H1 (cell line): ENCODE measurements around the gene MAPK4. TPM values are rescaled to one million over a fixed set of nuclear protein-coding genes. Genes with fewer than 3 reads are reported as not detected.

Experiments used
- CTCF ChIA-PET: fragments of 300-600 bp; sonication (Branson Sonifier 250); formaldehyde crosslinking; loops from one replicate; lab custom pipeline; 2021; ENCODE audit not compliant: partially characterized antibody; lab: Charles Lee
- POLR2A ChIA-PET: fragments of 300-600 bp; sonication (Branson Sonifier 250); formaldehyde crosslinking; loops from one replicate; lab custom pipeline; 2021; ENCODE audit warnings: inconsistent platforms; ENCODE audit not compliant: partially characterized antibody; lab: Charles Lee
- DNase-seq, 2 experiments: peaks; one replicate each; pipeline versions ENCODE4 v3.0.0 to v3.0.0-alpha.2; 2010 to 2022; ENCODE audit warnings: low spot score in 2 of 2, low read depth in 1 of 2, mixed read lengths in 1 of 2
- FAIRE-seq: peaks from 2 replicates; lab custom pipeline; 2011; peaks lifted over from hg19 to GRCh38; lab: Jason Lieb, UNC
- H2AFZ ChIP-seq: 2 replicates; pipeline ENCODE4 v1.8.1; 2012; ENCODE audit warnings: low read length, inconsistent platforms
- H2AK5ac ChIP-seq: 2 replicates; pipeline ENCODE4 v1.6.1; 2013; ENCODE audit warnings: low read depth, low read length
- H2BK120ac ChIP-seq: replicated peaks from 2 replicates; pipeline ENCODE3; 2013; ENCODE audit warnings: low read depth, low read length, inconsistent platforms
- H2BK12ac ChIP-seq: 2 replicates; pipeline ENCODE4 v1.6.1; 2013; ENCODE audit warnings: low read depth, low read length
- H2BK15ac ChIP-seq: 2 replicates; pipeline ENCODE4 v1.6.1; 2013; ENCODE audit warnings: low read length
- H2BK20ac ChIP-seq: 2 replicates; pipeline ENCODE4 v1.6.1; 2013; ENCODE audit warnings: low read length
- H2BK5ac ChIP-seq: 2 replicates; pipeline ENCODE4 v1.6.1; 2013; ENCODE audit warnings: low read depth, low read length
- H3K14ac ChIP-seq: 2 replicates; pipeline ENCODE4 v1.6.1; 2013; ENCODE audit warnings: inconsistent platforms; ENCODE audit not compliant: insufficient read length
- H3K18ac ChIP-seq: 2 replicates; pipeline ENCODE4 v1.6.1; 2013; ENCODE audit warnings: low read length; ENCODE audit errors: extremely low read depth
- H3K23ac ChIP-seq: 2 replicates; pipeline ENCODE4 v1.6.1; 2013; ENCODE audit warnings: inconsistent platforms; ENCODE audit not compliant: insufficient read length
- H3K23me2 ChIP-seq: 2 replicates; pipeline ENCODE4 v1.6.1; 2013; ENCODE audit warnings: low read depth, low read length
- H3K27ac ChIP-seq: 2 replicates; pipeline ENCODE4 v1.6.1; 2011; ENCODE audit warnings: low read depth, low read length, inconsistent platforms
- H3K27me3 ChIP-seq, 4 experiments: replicated peaks in 1 of 4; 1 replicate in 1 of 4; 2 replicates in 3 of 4; pipeline versions ENCODE4 v1.6.1 to v1.8.1; 2011 to 2013; ENCODE audit warnings: low read length in 3 of 4, mild to moderate bottlenecking in 3 of 4, inconsistent platforms in 2 of 4, mixed read lengths in 2 of 4, moderate library complexity in 1 of 4; ENCODE audit not compliant: control insufficient read depth in 3 of 4, insufficient read depth in 3 of 4; ENCODE audit errors: extremely low read depth in 1 of 4
- H3K36me3 ChIP-seq, 4 experiments: 2 replicates each; pipeline versions ENCODE4 v1.6.1 to v1.8.1; 2011 to 2013; ENCODE audit warnings: mild to moderate bottlenecking in 4 of 4, low read length in 3 of 4, moderate library complexity in 2 of 4, control low read depth in 1 of 4, inconsistent platforms in 1 of 4; ENCODE audit not compliant: insufficient read depth in 4 of 4, control insufficient read depth in 2 of 4
- H3K4ac ChIP-seq: replicated peaks from 2 replicates; pipeline ENCODE3; 2013; ENCODE audit warnings: low read length, low read depth, mixed read lengths, inconsistent platforms; ENCODE audit not compliant: insufficient read length
- H3K4me1 ChIP-seq, 4 experiments: replicated peaks in 1 of 4; 1 replicate in 1 of 4; 2 replicates in 3 of 4; pipeline versions ENCODE4 v1.6.1 to v1.8.1; 2011 to 2013; ENCODE audit warnings: low read length in 3 of 4, inconsistent platforms in 2 of 4, mixed read lengths in 1 of 4; ENCODE audit not compliant: insufficient read depth in 4 of 4, control insufficient read depth in 3 of 4
- H3K4me2 ChIP-seq, 2 experiments: 2 replicates each; pipeline versions ENCODE4 v1.6.1 to v1.8.1; 2011 to 2013; ENCODE audit warnings: low read depth in 2 of 2, low read length in 2 of 2, control low read depth in 1 of 2, inconsistent platforms in 1 of 2, mild to moderate bottlenecking in 1 of 2; ENCODE audit not compliant: insufficient read depth in 1 of 2
- H3K4me3 ChIP-seq, 4 experiments: fragments of 200-600, 300-600 bp in 1 of 4; sonication (generic), shearing (Covaris generic), sonication (Bioruptor Twin) in 1 of 4; 2 replicates each; pipeline versions ENCODE4 v1.5.1 to v1.8.1; 2011 to 2016; ENCODE audit warnings: low read length in 4 of 4, low read depth in 3 of 4, control low read depth in 2 of 4, inconsistent platforms in 2 of 4, mild to moderate bottlenecking in 2 of 4, mixed read lengths in 1 of 4, moderate library complexity in 1 of 4; ENCODE audit not compliant: insufficient read depth in 2 of 4; ENCODE audit errors: extremely low read depth in 1 of 4
- H3K56ac ChIP-seq: replicated peaks from 2 replicates; pipeline ENCODE3; 2013; ENCODE audit warnings: low read depth, mild to moderate bottlenecking, mixed read lengths, low read length, inconsistent platforms; ENCODE audit not compliant: insufficient read length
- H3K79me1 ChIP-seq: 2 replicates; pipeline ENCODE4 v1.6.1; 2013; ENCODE audit warnings: low read depth, low read length, control low read depth
- H3K79me2 ChIP-seq, 2 experiments: 2 replicates each; pipeline versions ENCODE4 v1.6.1 to v1.8.1; 2012 to 2013; ENCODE audit warnings: low read length in 2 of 2, mild to moderate bottlenecking in 2 of 2, inconsistent platforms in 1 of 2; ENCODE audit not compliant: insufficient read depth in 2 of 2, control insufficient read depth in 1 of 2
- H3K9ac ChIP-seq, 4 experiments: replicated peaks in 1 of 4; 1 replicate in 1 of 4; 2 replicates in 3 of 4; pipeline versions ENCODE4 v1.6.1 to v1.8.1; 2011 to 2013; ENCODE audit warnings: low read depth in 3 of 4, low read length in 3 of 4, control low read depth in 2 of 4, mild to moderate bottlenecking in 2 of 4, moderate library complexity in 2 of 4, inconsistent platforms in 1 of 4; ENCODE audit errors: extremely low read depth in 1 of 4
- H3K9me3 ChIP-seq, 2 experiments: 2 replicates each; pipeline versions ENCODE4 v1.6.1 to v1.8.1; 2012 to 2013; ENCODE audit warnings: mild to moderate bottlenecking in 2 of 2, moderate library complexity in 2 of 2, control low read depth in 1 of 2, inconsistent platforms in 1 of 2, low read depth in 1 of 2, low read length in 1 of 2, mixed read lengths in 1 of 2; ENCODE audit not compliant: insufficient read depth in 2 of 2
- H4K20me1 ChIP-seq, 2 experiments: replicated peaks in 1 of 2; 2 replicates each; pipeline versions ENCODE3 to v1.8.1; 2011 to 2013; ENCODE audit warnings: inconsistent platforms in 2 of 2, low read length in 2 of 2, mild to moderate bottlenecking in 1 of 2; ENCODE audit not compliant: insufficient read depth in 2 of 2, control insufficient read depth in 1 of 2
- H4K5ac ChIP-seq: 2 replicates; pipeline ENCODE4 v1.6.1; 2013; ENCODE audit warnings: low read length, low read depth, mixed read lengths, inconsistent platforms; ENCODE audit not compliant: insufficient read length
- H4K8ac ChIP-seq: 2 replicates; pipeline ENCODE4 v1.8.0; 2013; ENCODE audit warnings: mild to moderate bottlenecking, moderate library complexity, low read length, inconsistent platforms; ENCODE audit not compliant: insufficient read depth; ENCODE audit errors: extremely low read depth
- H4K91ac ChIP-seq: replicated peaks from 2 replicates; pipeline ENCODE3; 2013; ENCODE audit warnings: low read length, mixed read lengths, inconsistent platforms; ENCODE audit not compliant: insufficient read length
- GABPA ChIP-seq: IDR thresholded peaks from 2 replicates; pipeline ENCODE4 v1.6.1; 2011; ENCODE audit warnings: mild to moderate bottlenecking, low read length, moderate library complexity, borderline replicate concordance; ENCODE audit not compliant: insufficient read depth
- POU5F1 ChIP-seq: IDR thresholded peaks from 2 replicates; pipeline ENCODE4 v1.6.1; 2011; ENCODE audit warnings: low read depth, mild to moderate bottlenecking, low read length, moderate library complexity
- TAF7 ChIP-seq: optimal IDR thresholded peaks from 2 replicates; pipeline ENCODE3; 2011; ENCODE audit warnings: low read depth, mild to moderate bottlenecking, inconsistent platforms, low read length, moderate library complexity, borderline replicate concordance
- TEAD4 ChIP-seq: IDR thresholded peaks from 2 replicates; pipeline ENCODE4 v1.6.1; 2012; ENCODE audit warnings: low read depth, low read length, inconsistent platforms, mixed read lengths
- ZNF274 ChIP-seq: IDR thresholded peaks from 2 replicates; pipeline ENCODE4 v1.7.0; 2012; ENCODE audit warnings: low read length, borderline replicate concordance; ENCODE audit errors: extremely low read depth
- WGBS, 2 experiments: shearing (Covaris generic) in 1 of 2; methylation state at CpG; one replicate each; pipeline versions ENCODE4 v1.1.6 to v1.1.7; 2013 to 2015; ENCODE audit warnings: low lambda C conversion rate in 2 of 2, mixed read lengths in 2 of 2, inconsistent platforms in 1 of 2, low coverage in 1 of 2, missing lambda C conversion rate in 1 of 2; ENCODE audit not compliant: insufficient replicate concordance in 2 of 2, insufficient coverage in 1 of 2, insufficient read length in 1 of 2; ENCODE audit errors: extremely low coverage in 1 of 2, missing lambda C conversion rate in 1 of 2; 5-methylcytosine and 5-hydroxymethylcytosine counted together
- polyA plus RNA-seq, 7 experiments: library from polyadenylated mRNA; depleted of rRNA in 3 of 7; stranded (reverse) in 5 of 7; unstranded in 2 of 7; fragments of >200 nt in 5 of 7; fragments of 200-250 nt in 2 of 7; gene quantifications; 1 replicate in 5 of 7; 2 replicates in 1 of 7; 4 replicates in 1 of 7; pipeline versions ENCODE4 v1.2.1 to v1.2.3, GENCODE V29; 2011 to 2013; ENCODE audit warnings: missing spikeins in 2 of 7, mixed read lengths in 2 of 7
- total RNA-seq: library from RNA; stranded (reverse); fragmentation: NEBNext Ultra II Directional; extraction: Animal tissue kit (Norgen Biotek cat#: 25700); gene quantifications from 2 replicates; pipeline ENCODE4 v1.2.1, GENCODE V29; 2021

MAPK4 gene
- total and polyA plus RNA-seq, 2 of the 8 experiments (the other 6 are each of a cell fraction or from before 2014, with no cell fraction given): 3.2 to 3.7 TPM

DNA sequence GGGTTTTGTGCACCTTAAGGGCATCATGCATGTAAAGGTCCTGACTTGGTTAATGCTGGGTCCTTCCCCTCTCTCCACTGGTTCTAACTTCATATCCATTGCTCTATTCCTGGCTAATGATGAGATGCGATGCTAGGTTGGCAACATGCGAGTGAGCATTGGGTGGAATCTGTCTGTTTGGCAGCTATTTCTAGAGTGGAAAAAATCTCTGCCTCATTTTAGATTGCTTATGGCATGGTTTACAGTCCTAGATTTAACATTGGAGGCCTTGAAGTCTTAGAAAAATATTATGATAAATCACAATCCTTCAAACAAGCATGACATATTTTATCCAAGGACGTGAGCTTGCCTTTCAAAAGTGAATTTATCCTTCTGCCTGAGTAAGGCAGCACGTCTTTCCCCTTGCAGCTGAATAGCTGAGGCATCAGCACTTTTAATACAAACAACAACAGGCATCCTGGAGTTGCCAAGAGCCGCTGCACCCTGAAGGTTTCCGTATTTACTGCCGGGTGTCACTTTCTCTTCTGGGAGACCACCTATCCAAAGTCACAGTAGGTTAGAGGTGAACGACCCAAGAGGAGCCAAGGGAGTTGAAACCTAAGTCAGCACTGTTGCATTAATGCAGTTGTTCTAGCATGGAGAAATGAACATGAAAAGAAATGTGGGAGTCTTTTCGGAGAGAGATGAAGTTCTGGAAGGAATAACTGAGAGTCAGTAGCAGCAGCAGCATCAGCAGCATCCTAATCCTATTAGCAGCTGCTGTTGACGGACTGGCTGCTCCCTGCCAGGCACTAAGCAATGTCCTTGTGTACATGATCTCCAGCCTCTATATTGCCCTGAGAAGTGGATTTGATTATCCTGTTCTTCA is 78.4 kb downstream of the MAPK4 start:
- Histone ChIP-seq H3K27me3 (no peaks in the 10 kb centered on the region; a peak in 1 of 7 replicates), H3K4me2 (no peak overlapping the region), H2AFZ (no peak overlapping the region), H3K27ac (no peak overlapping the region), H2AK5ac (no peak overlapping the region), H2BK20ac (no peak overlapping the region), H4K5ac (no peak overlapping the region), H3K9ac (no peak overlapping the region), H3K18ac (no peak overlapping the region; the same call in 1 of the 2 replicates), H3K9me3 (no peaks in the 10 kb centered on the region), H4K20me1 (no peaks in the 10 kb centered on the region), H3K79me1 (no peaks in the 10 kb centered on the region), H3K36me3 (no peaks in the 10 kb centered on the region), H3K56ac (no peak overlapping the region), H3K23ac (no peak overlapping the region), H2BK15ac (no peak overlapping the region), H3K14ac (no peak overlapping the region), H2BK5ac (no peak overlapping the region), H3K79me2 (no peaks in the 10 kb centered on the region), H2BK12ac (no peak overlapping the region), H3K23me2 (no peaks in the 10 kb centered on the region; the same call in 1 of the 2 replicates), H3K4me1 (peaks cover 0 to 2% (median under 1%) of the 10 kb centered on the region in 4 experiments; a peak in 1 of 7 replicates), H3K4ac (no peak overlapping the region), H2BK120ac (no peak overlapping the region), H3K4me3 (no peak overlapping the region), H4K91ac (no peak overlapping the region), H4K8ac (no peak overlapping the region)
- DNase-seq (no peak), FAIRE-seq (no peak)
- CTCF ChIA-PET: interaction anchor here (1.0 to 1.7 kb wide), 5 partner anchors 8 to 53 kb away, joined by 3 to 5 read pairs (median 3); no protein-coding TSS in a partner anchor
- TF ChIP-seq ZNF274 (no peak), POU5F1 (no peak), TAF7 (no peak), TEAD4 (no peak), GABPA (no peak)
- POLR2A ChIA-PET: no interaction called here
- 88% methylated on average over 10 of the region's 10 CpGs; no CpG with 5 or more reads in 1 of the 2 experiments for WGBS, 2 experiments
